GM12875 (cell line): Measurements from ENCODE around the gene PAXX.

Experiments used
- H3K4me3 ChIP-seq: one replicate; pipeline ENCODE4 v1.5.1; 2011; ENCODE audit warnings: low read depth, low read length, control low read depth
- TF ChIP-seq, protein P1 (sequence below): IDR thresholded peaks from 2 replicates; pipeline ENCODE4 v1.5.1; 2011; ENCODE audit warnings: low read depth, mild to moderate bottlenecking, control low read depth, inconsistent platforms, low read length, moderate library complexity, borderline replicate concordance; ENCODE audit not compliant: insufficient read depth

The PAXX gene

DNA sequence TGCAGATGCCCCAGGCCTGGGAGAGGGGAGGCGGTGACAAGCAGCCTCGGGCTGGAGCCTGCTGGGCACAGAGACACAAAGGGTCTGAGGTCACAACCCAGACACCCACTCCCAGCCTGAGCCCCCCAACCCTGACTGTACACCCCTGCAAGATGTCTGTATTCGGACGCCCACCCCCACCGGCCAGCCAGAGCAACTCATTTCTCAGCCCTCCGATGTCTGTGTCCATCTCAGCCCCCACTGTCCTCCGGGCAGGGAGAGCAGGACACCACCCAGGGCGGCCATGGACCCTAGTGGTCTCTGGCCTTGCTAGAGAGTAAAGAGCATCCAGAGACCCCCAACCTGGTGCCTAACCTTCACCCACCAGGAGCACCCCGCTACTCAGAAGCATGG, 36.3 kb upstream of the PAXX start:
- no peak overlapping the region for H3K4me3 ChIP-seq
- TF ChIP-seq, protein P1, sequence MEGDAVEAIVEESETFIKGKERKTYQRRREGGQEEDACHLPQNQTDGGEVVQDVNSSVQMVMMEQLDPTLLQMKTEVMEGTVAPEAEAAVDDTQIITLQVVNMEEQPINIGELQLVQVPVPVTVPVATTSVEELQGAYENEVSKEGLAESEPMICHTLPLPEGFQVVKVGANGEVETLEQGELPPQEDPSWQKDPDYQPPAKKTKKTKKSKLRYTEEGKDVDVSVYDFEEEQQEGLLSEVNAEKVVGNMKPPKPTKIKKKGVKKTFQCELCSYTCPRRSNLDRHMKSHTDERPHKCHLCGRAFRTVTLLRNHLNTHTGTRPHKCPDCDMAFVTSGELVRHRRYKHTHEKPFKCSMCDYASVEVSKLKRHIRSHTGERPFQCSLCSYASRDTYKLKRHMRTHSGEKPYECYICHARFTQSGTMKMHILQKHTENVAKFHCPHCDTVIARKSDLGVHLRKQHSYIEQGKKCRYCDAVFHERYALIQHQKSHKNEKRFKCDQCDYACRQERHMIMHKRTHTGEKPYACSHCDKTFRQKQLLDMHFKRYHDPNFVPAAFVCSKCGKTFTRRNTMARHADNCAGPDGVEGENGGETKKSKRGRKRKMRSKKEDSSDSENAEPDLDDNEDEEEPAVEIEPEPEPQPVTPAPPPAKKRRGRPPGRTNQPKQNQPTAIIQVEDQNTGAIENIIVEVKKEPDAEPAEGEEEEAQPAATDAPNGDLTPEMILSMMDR, result no peak

DNA sequence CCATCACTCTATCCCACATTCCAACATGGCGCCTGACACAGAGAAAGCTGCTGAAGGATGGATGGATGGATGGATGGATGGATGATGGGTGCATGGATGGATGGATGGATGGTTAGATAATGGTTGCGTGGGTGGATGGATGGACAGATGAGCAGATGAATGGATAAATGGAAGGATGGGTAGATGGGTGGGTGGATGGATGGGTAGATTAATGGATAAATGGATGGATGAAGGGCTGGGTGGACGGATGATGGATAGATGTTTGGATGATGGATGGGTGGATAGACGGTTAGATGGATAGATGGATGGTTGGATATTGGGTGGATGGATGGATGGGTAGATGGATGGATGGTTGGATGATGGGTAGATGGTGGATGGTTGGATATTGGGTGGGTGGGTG, 35.6 kb upstream of the PAXX start:
- TF ChIP-seq, protein P1, result no peak
- H3K4me3 ChIP-seq, result no peak overlapping the region

DNA sequence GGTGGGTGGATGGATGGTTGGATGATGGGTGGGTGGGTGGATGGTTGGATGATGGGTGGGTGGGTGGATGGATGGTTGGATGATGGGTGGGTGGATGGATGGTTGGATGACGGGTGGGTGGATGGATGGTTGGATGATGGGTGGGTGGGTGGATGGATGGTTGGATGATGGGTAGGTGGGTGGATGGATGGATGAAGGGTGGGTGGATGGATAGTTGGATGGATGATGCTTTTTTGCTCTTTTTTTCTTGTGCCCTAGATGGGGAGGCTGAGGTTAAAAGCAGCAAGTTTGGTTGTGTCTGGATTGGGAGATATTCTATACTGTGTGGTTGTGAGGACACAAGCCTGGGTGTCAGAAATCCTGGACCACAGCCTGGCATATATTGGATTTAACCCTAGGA, 34.8 kb upstream of the PAXX start:
- no peak overlapping the region for H3K4me3 ChIP-seq
- TF ChIP-seq, protein P1, result no peak

DNA sequence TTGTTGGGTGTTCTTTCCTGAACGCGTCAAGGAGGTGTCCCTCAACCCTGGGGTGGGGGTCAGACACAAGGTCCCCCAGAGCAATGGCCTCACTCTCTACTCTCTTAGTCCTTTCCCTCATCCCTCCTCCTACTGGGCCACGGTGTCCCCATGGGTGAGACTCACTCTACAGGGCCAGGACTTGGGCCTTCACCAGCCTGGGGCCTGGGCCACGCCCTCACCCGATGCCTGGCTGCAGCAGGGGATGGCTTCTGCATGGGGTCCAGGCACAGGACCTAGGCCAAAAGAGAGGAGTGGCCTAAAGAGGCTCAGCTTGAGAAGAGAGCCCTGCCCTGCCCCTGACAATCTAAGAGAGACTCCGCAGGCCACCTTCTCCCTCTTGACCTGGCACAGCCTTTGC, 34.3 kb upstream of the PAXX start:
- H3K4me3 ChIP-seq, result no peak overlapping the region
- TF ChIP-seq, protein P1, result no peak

DNA sequence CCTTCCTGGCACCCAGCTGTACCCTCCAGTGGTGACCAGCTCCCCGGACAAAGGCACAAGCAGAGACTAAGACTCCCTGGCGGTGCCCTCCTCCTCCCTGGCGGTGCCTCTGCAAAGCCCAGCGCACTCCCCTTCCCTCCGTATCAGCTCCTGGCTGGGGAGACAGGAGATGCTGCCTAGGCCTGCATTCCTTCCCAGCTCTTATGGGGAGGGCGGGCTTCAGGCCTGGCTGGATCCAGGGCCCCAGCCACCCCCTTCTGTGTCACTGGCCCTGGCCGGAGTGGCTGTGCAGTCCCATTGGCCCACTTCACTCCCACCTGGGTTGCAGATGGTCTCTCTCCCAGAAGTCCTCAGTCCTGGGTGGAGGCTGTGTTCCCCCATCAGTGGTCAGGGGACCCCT, 33.7 kb upstream of the PAXX start:
- no peak overlapping the region for H3K4me3 ChIP-seq
- TF ChIP-seq, protein P1, result no peak

DNA sequence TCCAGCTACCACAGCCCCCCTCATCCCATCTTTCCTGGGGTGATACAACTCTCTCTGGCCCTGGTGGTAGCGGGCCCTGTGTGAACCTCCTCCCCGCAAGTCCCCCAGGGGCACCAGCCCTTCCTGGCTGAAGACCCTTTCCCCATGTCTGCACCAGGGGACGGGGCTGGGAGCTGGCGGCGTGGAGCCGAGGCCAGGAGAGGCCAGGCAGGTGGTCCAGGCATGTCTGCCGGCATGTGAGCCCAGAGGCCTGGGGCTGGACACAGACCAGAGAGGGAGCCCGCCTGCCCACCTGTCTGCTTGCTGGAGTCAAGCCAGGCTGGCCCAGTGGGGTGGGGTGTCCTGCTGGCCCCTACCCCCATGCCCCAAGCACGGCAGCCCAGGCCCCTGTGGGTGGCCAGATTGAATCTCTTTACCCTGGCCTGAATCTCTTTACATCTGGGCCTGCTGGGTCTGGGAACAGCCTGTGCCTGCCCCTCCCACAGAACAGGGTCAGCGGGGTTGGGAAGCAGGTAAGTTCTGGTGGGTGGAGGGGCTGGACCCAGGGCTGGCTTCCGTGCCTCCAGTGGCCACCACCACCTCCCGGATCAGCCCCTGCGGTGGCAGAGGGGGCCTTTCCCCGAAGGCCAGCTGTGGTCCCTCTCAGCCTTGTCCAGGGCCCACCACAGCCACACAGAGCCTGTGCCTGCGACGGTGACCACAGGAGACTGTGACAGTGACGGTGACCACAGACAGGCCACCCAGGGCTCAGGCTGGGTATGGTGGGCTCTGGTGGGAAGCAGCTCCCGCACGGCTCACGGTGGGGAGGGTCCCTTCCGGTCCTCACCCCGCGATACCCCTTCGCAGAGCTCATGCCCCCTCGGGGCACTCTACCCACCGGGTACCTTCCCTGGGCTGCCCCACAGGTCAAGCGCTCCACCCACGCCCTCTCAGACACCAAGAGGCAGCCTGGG, 33.0 kb upstream of the PAXX start:
- no peak overlapping the region for H3K4me3 ChIP-seq
- TF ChIP-seq, protein P1, result no peak

DNA sequence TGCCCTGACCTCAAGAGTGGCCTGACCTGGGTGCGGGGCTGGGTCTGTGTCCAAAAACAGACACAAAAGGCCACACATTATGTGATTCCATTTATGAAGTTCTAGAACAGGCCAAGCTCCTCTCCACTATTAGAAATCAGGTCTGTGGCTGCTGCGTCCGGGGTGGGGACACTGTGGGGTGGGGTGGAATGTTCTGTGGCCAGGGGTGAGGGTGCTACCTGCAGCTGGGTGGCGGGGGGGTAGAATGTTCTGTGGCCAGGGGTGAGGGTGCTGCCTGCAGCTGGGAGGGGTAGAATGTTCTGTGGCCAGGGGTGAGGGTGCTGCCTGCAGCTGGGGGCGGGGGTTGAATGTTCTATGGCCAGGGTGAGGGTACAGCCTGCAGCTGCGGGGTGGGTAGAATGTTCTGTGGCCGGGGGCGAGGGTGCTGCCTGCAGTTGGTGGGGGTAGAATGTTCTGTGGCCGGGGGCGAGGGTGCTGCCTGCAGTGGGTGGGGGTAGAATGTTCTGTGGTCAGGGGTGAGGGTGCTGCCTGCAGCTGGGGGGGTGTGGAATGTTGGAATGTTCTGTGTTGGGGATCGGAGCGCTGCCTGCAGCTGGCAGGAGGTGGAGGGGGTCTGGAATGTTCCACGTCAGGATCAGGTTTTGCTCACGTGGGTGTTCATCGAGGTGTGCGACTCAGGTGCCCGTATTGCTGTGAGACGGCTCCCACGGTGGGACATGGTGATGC, 31.8 kb upstream of the PAXX start:
- H3K4me3 ChIP-seq, result no peak overlapping the region
- TF ChIP-seq, protein P1, result no peak
